ENCODE data around the gene PEX11A.
A peak's percentile ranks its signal among the peaks of the same experiment; 100 is the strongest.
"Not testable (repeated sequence)": the region's sequence is repeated elsewhere in the genome, so short reads cannot be mapped to it uniquely, and the experiment has no call there.

The PEX11A gene, protein sequence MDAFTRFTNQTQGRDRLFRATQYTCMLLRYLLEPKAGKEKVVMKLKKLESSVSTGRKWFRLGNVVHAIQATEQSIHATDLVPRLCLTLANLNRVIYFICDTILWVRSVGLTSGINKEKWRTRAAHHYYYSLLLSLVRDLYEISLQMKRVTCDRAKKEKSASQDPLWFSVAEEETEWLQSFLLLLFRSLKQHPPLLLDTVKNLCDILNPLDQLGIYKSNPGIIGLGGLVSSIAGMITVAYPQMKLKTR

DNA sequence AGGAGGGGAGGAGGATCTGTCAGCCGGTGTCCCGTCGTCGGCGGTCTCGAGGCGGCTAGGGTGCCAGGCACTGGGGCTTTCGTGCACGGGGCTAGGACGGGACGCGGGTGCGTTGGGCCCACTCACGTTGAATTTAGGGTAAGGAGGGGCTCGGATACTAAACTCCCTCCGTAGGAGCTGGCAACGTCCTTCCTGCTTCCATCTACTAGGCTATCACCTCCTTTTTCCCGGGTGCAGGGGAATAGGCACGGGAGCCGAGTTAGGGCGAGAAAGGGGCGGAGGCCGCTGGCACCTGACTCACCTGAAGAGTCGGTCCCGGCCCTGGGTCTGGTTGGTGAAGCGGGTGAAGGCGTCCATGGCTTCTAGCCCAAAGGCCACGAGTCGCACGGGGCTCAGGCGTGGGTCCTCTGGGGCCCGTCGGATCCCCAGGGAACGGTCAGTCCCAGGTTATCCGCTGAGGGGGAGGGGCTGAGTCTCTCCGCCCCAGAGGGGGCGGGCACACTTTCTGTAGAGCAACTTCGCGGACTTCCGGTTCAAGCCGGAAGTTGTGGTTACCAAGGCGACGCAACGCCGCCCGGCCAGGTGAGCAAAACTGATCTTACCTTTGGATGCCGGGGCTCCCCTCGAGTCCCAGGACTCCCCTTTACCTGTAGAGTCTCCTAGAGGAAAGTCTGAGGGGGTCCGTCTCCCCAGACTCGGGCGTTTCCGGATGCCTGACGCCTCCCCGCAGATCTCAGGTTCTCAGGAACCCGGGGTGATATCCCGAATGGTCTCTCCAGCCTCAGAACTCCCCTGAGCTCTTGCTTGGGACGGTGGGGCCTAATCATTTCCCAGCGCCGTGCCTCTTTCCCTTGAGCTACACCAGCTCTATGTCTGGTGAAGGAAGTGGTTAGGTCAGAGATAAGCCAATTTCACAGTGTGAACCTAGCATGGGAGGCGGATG is at the start of gene PEX11A, which contains the start of gene WDR93:
Gene PEX11A, minus strand, starts transcription at position 479 of the 943 bp plus-strand sequence. Its CDS starts 122 bp downstream, at position 357.
Gene WDR93, plus strand, starts transcription at position 536 of the 943 bp plus-strand sequence. CDS start 10,936 bp downstream, outside the sequence.
- peak in 1 of 2 donors; percentile 38 for DNase-seq

DNA sequence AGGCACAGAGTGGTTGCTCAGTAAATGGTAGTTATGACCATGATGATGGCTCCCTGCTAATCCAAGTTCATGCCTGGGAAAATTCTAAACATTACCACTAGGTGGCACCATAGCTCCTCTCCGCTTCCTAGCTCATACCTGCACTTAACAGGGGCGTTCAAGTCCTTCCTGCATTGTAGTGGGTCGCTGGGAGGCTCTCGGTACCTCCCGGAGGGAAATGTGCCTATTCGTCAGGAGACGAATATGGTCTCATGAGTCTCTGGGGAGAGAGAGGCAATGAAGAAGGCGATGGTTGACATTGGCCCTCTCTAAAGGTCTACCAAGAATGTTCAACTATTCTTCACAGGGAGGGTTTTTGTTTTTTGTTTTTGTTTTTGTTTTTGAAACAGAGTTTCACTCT is 49.6 kb upstream of the PEX11A start:
- peak; percentile 6 to 67 for DNase-seq

DNA sequence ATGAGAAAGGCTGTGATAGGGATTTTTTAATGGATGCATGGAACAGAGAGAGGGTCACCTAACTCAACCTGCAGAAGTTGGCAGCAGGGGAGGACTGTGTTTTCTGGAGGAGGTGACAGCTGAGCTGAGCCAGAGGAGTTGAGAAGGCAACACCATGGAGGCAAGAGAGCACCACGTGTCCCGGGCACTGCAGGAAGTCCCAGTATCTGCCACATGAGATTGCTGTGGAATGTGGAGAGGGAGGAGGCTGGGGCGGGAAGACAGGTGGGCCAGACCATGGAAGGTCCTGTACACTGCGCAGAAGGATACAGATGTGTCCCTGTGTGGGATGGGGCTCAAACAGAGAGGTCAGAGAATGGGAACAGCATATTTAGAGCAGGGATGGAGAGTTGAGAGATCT is 45.2 kb upstream of the PEX11A start:
- DNase-seq: no peak

DNA sequence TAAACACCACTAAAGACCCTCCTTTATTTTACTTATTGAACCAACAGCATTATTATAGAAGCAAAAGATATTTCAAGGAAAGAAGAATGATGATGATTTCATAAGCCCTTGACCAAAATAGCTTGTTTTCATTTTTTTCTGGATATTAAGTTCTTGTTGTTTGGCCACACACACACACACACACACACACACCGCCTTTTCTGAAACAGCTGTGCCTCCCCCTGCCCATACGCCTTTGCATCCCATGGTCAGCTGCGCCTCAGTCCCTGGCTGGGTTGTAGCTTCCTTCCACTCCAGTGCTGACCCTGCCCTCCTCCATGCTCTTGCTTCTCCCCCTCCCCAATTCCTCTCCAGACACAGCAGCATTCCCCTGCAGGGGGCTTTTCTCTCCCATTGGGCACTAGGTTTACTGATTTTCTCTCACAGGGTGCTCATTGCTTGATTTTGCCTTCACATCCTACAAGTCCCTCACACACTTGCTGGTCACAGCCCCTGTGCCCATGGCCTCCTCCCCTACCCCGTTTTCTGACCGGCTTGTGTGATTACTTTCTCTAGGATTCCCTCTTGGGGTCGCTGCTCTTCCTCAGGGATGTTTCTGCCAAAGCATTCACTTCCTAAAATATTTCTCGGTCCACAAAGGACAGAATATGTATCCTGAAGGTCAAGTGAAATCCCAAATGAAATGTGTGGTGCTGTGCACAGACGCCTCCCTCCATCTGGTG is 42.1 kb upstream of the PEX11A start:
- DNase-seq: no peak

DNA sequence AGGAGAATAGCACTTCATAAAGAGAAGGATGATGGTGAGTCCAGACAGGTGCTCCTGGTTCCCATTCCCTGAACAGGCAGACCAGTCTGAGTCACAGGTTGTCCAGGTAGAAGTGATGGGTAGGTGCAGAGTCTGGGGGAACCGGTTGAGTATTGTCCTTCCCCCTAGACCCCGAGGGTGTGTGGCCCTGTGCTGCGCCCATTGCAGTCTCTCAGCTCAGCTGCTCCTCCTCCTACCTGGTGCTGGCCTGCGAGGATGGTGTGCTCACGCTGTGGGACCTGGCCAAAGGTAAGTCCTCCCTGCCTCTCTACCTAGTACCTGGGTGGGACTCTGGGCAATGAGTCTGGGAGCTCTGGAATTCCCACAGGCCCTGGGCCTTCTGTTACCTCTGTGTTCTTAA is 40.7 kb upstream of the PEX11A start:
- no peak for DNase-seq

DNA sequence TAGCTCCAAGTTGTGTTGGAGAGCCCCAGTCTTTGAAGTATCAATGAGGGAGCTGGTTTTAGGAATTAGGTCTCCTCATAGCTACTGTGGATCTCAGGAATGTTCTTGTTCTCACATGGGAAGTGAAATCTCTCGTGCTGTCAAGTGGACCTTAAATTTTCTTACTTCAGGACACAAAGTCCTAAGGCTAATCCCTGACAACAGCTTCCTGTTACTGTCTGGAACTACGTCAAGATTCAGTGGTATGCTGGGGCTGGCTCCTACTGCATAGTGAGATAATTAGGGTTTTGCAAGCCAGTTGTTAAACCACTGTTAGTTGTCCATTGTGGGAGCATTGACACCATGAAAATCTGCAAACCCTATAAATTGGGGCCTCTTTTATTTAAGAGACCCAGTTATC is 37.7 kb upstream of the PEX11A start:
- no peak for DNase-seq

DNA sequence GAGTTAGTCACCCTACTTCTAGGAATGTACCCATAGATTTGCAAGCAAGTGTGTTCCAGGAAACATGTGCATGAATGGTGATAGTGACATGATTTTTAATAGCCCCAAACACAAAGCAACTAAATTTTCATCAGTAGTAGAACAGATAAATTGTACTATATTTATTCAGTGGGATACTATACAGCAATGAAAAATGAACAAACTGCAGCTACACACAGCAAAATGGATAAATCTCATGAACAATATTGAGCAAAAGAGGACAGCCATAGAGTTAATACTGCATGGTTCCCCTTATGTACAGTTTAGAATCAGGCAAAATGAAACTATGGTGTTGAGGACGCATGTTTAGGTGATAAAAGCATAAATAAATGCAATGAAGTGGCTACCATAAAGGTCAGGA is 34.5 kb upstream of the PEX11A start:
- DNase-seq: no peak

DNA sequence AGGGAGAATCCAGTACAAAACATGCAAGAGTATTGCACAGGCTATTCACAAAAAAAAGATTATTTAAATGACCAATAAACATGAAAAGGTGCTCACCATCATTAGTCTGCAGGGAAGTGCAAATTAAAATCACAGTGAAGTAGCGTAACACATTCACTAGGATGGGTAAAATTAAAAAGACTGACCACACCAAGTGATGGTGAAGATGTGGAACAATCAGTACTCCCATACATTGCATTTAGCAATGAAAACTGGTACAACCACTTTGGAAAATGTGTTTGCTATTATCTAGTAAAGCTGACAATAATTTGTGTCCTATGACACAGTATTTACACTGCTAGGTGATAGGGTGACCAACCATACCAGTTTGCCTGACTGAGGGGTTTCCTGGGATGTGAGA is 34.1 kb upstream of the PEX11A start:
- DNase-seq: no peak

DNA sequence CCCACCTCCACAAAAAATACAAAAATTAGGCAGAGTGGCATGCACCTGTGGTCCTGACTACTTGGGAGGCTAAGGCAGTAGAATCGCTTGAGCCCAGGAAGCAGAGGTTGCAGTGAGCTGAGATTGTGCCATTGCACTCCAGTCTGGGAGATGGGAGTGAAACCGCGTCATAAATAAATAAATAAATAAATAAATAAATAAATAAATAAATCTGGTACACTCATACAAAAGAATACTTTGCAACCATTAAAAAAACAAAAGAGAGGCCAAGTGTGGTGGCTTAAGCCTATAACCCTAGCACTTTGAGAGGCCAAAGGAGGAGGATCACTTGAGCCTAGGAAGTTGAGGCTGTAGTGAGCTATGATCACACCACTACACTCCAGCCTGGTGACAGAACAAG is 32.5 kb upstream of the PEX11A start:
- no peak for DNase-seq

DNA sequence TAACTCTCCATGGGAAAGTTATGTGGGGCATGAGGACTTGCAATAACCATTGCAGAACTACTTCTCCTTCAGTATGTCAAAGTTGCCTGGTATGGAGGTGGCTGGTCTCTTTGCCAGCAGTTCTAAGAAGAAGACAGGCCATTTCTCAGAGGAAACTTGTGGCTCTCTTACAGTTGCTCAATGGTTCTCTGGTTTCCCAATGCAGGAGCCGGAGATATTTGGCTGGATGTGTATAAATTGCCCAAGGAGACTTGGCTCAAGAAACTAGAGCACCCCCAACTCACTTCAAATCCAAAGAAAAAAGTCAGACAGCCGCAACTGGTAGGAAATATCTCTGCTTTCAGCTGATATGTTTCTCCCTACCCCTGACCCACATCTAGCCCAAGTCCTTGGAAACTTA is 24.2 kb upstream of the PEX11A start:
- DNase-seq: no peak

DNA sequence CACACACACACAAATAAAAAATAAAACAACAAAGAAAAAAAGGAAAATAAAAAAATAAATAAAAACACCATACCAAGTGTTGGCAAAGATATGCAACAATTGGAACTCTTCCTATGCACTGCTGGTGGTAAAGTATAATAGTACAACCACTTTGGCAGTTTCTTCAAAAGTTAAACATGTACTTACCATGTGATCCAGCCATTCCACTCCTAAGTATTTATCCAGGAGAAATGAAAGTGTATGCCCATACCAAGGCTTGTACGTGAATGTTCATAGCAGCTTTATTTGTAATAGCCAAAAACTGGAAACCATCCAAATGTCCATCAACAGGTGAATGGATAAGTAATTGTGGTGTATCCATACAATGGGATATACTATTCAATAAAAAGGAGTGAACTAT is 17.0 kb upstream of the PEX11A start:
- DNase-seq: no peak

DNA sequence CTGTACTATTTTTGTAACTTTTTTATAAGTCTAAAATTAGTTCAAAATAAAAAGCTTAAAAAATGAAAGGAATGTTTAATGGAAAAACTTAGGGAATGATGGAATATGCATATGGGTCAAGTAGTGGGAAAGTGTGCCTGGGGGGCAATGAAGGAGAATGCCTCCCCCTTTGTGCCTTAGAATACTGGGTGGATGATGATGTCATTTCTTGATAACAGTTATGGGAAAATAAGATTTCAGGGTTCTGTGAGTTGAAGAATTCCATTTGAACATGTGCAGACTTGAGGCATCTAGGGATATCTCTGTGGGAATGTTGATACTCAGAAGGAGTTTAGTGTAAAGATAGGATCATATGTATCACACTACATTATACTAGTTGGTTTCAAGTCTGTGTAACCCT is 13.9 kb upstream of the PEX11A start:
- DNase-seq: no peak

DNA sequence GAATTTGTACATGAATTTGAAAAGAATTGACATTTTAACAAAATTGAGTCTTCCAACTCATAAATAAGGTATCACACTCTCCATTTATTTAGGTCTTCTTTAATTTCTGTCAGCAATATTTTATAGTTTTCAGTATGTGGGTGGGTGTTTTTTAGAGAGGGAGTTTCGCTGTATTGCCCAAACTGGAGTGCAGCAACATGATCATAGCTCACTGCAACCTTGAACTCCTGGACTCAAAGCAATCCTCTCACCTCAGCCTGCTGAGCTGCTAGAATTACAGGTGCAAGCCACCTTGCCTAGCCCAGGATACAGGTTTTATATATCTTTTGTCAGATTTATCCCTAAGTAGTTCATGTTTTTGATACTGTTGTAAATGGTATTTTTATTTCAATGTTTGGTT is 4.6 kb upstream of the PEX11A start:
- no peak for DNase-seq

DNA sequence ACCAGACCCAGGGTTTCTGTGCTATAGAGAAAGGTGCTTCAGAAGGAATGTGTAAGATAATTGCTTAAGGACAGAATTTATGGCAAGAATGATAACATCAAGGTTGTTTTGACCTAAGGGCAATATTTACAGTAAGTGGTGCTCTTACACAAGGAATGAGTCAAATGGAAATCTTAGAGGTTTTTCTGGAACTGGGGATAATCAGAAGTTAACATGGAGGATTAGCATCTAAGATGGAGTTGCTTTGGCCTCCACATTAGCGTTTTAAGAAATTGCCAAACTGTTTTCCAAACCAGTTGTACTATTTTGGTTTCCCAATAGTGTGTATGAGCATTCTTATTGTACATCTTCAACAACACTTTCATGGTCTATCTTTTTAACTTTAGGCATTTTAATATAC is 3.1 kb upstream of the PEX11A start:
- no peak for DNase-seq

DNA sequence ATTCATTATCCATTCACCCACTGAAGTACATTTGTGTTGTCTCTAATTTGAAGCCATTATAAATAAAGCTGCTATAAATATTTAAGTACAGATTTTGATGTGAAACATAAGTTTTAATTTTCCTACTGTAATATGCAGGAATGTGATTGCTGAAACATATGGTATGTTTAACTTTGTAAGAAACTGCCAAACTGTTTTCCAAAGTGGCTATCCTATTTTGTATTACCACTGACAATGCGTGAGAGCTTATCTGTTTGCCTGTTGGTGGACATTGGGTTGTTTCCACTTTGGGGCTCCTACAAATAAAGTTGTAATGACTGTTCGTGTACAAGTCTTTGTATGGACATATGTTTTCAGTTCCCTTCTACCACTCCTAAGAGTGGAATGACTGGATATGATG is 2.5 kb upstream of the PEX11A start:
- no peak for DNase-seq

DNA sequence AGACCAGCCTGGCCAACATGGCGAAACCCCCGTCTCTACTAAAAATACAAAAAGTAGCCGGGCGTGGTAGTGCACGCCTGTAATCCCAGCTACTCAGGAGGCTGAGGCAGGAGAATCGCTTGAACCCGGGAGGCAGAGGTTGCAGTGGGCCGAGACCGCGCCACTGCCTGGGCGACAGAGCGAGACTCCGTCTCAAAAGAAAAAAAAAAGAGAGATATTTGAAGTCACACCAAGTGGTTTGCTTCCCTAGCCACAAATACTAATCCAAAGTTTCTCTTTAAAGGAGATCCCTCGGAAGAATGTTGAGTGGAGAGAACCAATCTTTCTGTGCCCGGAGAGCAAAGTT is 651 bp downstream of the PEX11A start:
- DNase-seq: not testable (repeated sequence)

DNA sequence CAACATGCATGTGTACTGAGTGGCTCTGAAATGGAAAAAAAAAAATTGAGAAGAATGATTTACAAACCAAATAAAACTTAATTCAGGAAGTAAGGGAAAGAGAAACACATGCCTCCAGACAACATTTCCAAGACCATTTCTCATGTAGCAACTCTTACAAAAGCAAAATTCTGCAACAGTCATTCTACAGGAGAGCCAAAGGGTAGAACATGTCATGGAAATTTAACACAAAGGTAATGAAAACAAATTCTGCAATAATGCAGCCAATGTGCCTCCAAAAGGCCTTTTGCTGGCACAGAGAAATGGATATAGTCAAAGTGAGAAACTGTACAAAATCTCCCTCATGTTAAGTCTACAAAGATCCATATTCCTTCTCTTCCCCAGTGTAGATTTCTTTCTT is 4.0 kb downstream of the PEX11A start:
- DNase-seq: no peak

DNA sequence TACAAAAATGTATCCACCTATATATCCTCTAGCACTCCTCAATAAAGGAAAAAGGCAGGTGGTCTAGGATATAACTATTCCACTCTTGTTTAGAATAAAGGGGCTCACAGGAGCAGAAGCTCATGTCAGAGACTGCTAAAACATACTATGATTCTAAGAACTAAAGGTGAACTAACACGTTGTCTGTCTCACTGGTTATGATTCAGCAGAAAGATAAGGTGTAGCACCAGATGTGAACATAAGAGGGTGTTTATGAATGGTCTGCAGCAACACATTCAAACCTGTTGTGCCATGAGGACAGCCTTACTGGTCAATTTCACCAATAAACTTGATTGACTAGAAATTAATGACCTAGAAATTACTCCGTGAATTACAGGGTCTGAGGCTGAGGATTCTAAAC is 4.6 kb downstream of the PEX11A start:
- DNase-seq: no peak

DNA sequence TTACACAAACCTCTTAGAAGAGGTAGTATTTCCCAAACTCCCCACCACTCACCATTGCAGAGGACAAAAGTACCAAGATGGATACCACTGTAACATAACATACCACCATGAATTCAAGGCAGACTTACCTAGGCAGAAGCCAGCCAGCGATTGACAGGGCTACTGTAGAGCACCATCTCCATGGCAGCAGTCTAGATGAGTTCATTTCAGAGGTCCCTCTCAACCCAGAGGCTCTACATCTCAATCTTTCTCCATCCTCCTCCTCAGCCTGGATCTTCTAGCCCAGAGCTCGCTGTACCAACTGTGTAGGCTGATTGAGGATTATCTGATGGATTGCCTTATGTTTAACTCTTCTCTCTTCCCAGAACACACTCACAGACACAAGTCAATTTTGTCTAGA is 9.4 kb downstream of the PEX11A start:
- DNase-seq: no peak

DNA sequence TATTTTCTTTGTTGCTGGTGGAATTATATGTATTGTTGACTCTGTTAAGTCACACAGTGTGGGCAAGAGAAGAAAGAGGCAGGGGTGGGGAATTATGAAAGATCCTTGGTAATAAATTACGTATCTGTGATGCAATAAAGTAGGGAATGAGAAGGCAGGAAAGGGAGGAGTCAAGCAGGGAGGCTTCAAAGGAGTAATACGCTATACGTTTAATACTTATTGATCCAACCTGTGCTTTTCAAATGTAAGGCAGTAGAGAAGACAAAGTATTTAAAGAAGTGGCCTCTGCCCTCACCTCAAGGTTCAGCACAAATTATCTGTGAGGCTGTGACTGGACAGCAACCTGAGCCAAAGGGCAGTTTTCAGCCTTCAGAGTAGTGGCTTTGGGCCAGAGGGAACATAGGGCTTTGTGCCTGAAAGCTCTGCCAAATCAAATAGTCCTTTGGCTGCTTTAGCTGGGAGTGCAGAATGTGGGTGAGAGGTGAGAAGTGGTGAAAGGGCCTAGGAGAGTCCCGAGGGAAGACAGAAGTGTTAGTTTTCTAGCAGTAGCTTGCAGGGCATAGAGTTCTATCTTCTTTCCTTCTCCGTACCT is 10.2 kb downstream of the PEX11A start:
- no peak for DNase-seq

DNA sequence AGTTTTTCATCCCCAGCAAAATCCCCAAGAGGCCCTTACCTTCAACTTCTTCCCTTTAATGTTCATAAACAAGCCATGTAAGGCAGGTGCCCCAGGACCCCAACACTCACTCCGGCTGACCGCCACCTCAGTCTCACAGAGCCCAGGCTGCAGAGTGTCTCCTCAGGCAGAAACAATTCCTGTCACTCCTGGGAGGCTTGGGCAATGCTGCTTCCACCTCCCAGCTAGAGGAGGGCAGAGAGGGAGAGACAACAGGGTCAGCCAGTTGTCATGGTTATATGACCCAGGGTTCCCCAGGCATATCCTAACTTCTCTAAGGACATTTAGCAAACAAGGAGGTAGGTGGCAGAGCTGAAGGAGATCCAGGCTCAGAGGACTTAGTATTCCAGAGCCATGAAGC is 11.3 kb downstream of the PEX11A start, which contains the start of gene PLIN1:
Gene PLIN1, minus strand, starts transcription at position 156 of the 400 bp plus-strand sequence. CDS start 1,878 bp downstream, outside the sequence.
- DNase-seq: no peak

DNA sequence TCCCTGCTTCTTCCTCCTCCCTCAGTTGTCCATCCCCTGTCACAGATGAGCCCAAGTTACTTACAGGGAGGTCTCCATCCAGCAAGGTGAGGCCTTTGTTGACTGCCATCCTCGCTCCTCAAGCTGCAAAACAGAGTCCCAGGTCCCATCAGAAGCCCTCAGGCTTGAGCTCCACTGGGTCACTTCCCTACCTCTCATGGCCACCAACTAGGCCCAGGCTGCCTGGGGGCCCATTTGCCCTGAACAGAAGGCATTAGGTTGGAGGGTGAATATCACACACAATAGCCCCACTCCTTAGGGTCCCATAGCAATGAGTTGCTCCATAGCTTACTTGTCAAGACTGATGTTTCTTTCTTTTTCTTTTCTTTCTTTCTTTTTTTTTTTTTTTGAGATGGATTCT is 13.2 kb downstream of the PEX11A start:
- DNase-seq: no peak

DNA sequence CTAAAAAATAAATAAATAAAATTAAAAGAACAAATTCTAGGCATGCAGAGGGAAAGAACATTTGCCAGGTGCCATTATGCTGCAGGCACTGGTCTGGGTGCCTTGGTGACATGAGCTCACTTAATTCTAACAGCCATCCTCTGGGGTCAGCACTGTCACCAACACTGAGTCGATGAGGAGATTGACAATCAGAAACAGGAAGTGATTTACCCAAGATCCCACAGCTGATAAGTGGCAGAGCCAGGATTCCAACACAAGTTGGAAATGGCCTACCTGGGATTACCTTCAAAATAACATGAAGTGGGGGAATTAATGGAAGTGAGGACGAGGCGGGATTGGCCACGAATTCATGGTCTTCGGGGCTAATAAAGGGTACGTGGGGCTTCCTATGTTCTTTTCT is 14.9 kb downstream of the PEX11A start:
- no peak for DNase-seq

Measured in bone marrow (tissue), 2 donors.